ENCODE measurements around the gene TRPM2. TPM values are rescaled to one million over a fixed set of nuclear protein-coding genes. Genes with fewer than 3 reads are reported as not detected.

The TRPM2 gene
- total and polyA plus RNA-seq, 10 of the 15 experiments (the other 5 are each of a cell fraction or from before 2014, with no cell fraction given), result 0.03 to 9.1 (median 2.6) TPM

- BruUV-seq (replicated peaks), result no TSS peak
- no peak overlapping the region for H3K4me2 ChIP-seq (ENCODE audit: control insufficient read depth, insufficient read depth)
- H2AFZ ChIP-seq (ENCODE audit: control insufficient read depth, low read depth, low read length), result no peak overlapping the region
- ChIA-PET CTCF (interaction anchor here (0.5 kb wide), 1 partner anchor 1058 kb away, joined by 3 read pairs; no protein-coding TSS in a partner anchor), SMC1A (ENCODE audit: uncharacterized antibody, unreplicated experiment) (no interaction called here), RAD21 (ENCODE audit: unreplicated experiment) (no interaction called here), POLR2A (no interaction called here)
- H3K9me3 ChIP-seq (replicated peaks; ENCODE audit: control insufficient read depth, insufficient read depth, low read length), result peaks cover 5% of the 10 kb centered on the region; the same call in 1 of the 3 replicates
- no peaks in the 10 kb centered on the region for H3K79me2 ChIP-seq (ENCODE audit: control insufficient read depth, insufficient read depth, low read length)
- FAIRE-seq, result no peak
- no peak for TF ChIP-seq SPI1 (IDR thresholded peaks at IDR 0.05; ENCODE audit: borderline replicate concordance, insufficient read depth, low read depth, low read length)
- no peak for TF ChIP-seq SMAD5 (IDR thresholded peaks at IDR 0.05; ENCODE audit: low read depth)
- no peaks in the 10 kb centered on the region for H3K27me3 ChIP-seq (replicated peaks in 1 of 2; ENCODE audit: control insufficient read depth in 2 of 2, insufficient read depth in 2 of 2, low read length in 1 of 2)
- H4K20me1 ChIP-seq (ENCODE audit: control insufficient read depth, insufficient read depth), result no peaks in the 10 kb centered on the region
- no peaks in the 10 kb centered on the region; a peak in 1 of 4 replicates for H3K36me3 ChIP-seq (ENCODE audit: control insufficient read depth in 2 of 2, insufficient read depth in 2 of 2, low read length in 1 of 2)
- WGBS (ENCODE audit: insufficient coverage, insufficient replicate concordance, low lambda C conversion rate, missing lambda C conversion rate), result 74% methylated on average over 21 of the region's 22 CpGs
- intact Hi-C loops (cut with micrococcal nuclease; ENCODE audit: unreplicated experiment) (no loop called here), in situ Hi-C loops (cut with MboI) (loop anchor here (5.0 kb wide), 1 partner anchor 74 kb away; no protein-coding TSS in a partner anchor)
- H3K4me3 ChIP-seq, result no peak overlapping the region
- no peak overlapping the region for H3K27ac ChIP-seq (ENCODE audit: control insufficient read depth, insufficient read depth)
- ATAC-seq, result no peak
- no peak for DNase-seq (ENCODE audit: low read depth, low spot score)
- peaks cover 3% of the 10 kb centered on the region; the same call in 1 of the 2 replicates for H3K4me1 ChIP-seq (ENCODE audit: control insufficient read depth, insufficient read depth, low read length)
- no peak overlapping the region for H3K9ac ChIP-seq (ENCODE audit: control insufficient read depth, insufficient read depth, low read length)
Observed at GRCh38 chr21:44377922-44378645, 24.7 kb downstream of the TRPM2 start.

- WGBS (ENCODE audit: insufficient coverage, insufficient replicate concordance, low lambda C conversion rate, missing lambda C conversion rate), result 82% methylated on average over 34 of the region's 34 CpGs
- intact Hi-C loops (cut with micrococcal nuclease; ENCODE audit: unreplicated experiment), result no loop called here
- TF ChIP-seq BMI1 (IDR thresholded peaks at IDR 0.05; ENCODE audit: borderline replicate concordance) (no peak), IRF5 (IDR thresholded peaks at IDR 0.05; ENCODE audit: borderline replicate concordance) (no peak), RFX5 (IDR thresholded peaks at IDR 0.05; ENCODE audit: low read depth, low read length) (no peak), SUPT20H (IDR thresholded peaks at IDR 0.05; ENCODE audit: borderline replicate concordance, control insufficient read depth, low read depth, low read length) (no peak), ZBED1 (IDR thresholded peaks at IDR 0.05; ENCODE audit: borderline replicate concordance) (no peak), JUNB (IDR thresholded peaks at IDR 0.05) (no peak), IKZF1 (conservative IDR thresholded peaks at IDR 0.05) (no peak), YY1 (IDR thresholded peaks at IDR 0.05; ENCODE audit: low read depth, low read length) (no peak), FOXK2 (IDR thresholded peaks at IDR 0.05) (no peak), RB1 (IDR thresholded peaks at IDR 0.05; ENCODE audit: borderline replicate concordance) (no peak), SP1 (IDR thresholded peaks at IDR 0.05; ENCODE audit: low read depth, low read length) (no peak), POU2F2 (IDR thresholded peaks at IDR 0.05; ENCODE audit: borderline replicate concordance, low read depth, low read length) (no peak), JUND (IDR thresholded peaks at IDR 0.05; ENCODE audit: low read depth, low read length) (no peak), RELA (IDR thresholded peaks at IDR 0.05; ENCODE audit: borderline replicate concordance, partially characterized antibody) (no peak)
Observed at GRCh38 chr21:44378646-44379514, 25.5 kb downstream of the TRPM2 start.

More at GRCh38 chr21:44378646-44379514, 25.5 kb downstream of the TRPM2 start:
- Histone ChIP-seq H3K9me3 (replicated peaks; ENCODE audit: control insufficient read depth, insufficient read depth, low read length) (peaks cover 6% of the 10 kb centered on the region; the same call in 1 of the 3 replicates), H4K20me1 (ENCODE audit: control insufficient read depth, insufficient read depth) (no peaks in the 10 kb centered on the region), H3K4me1 (ENCODE audit: control insufficient read depth, insufficient read depth, low read length) (peaks cover 3% of the 10 kb centered on the region; the same call in 1 of the 2 replicates), H3K36me3 (ENCODE audit: control insufficient read depth in 2 of 2, insufficient read depth in 2 of 2, low read length in 1 of 2) (no peaks in the 10 kb centered on the region; a peak in 1 of 4 replicates), H3K9ac (ENCODE audit: control insufficient read depth, insufficient read depth, low read length) (no peak overlapping the region), H3K79me2 (ENCODE audit: control insufficient read depth, insufficient read depth, low read length) (no peaks in the 10 kb centered on the region), H3K4me3 (no peak overlapping the region), H3K27me3 (replicated peaks in 1 of 2; ENCODE audit: control insufficient read depth in 2 of 2, insufficient read depth in 2 of 2, low read length in 1 of 2) (no peaks in the 10 kb centered on the region), H3K27ac (ENCODE audit: control insufficient read depth, insufficient read depth) (no peak overlapping the region), H2AFZ (ENCODE audit: control insufficient read depth, low read depth, low read length) (no peak overlapping the region), H3K4me2 (ENCODE audit: control insufficient read depth, insufficient read depth) (no peak overlapping the region)
- ATAC-seq, result no peak
- BruUV-seq (replicated peaks), result no TSS peak
- no peak for FAIRE-seq
- DNase-seq (ENCODE audit: low read depth, low spot score), result no peak
- CTCF ChIA-PET, result interaction anchor here (0.5 kb wide), 1 partner anchor 1057 kb away, joined by 3 read pairs; no protein-coding TSS in a partner anchor
- SMC1A ChIA-PET (ENCODE audit: uncharacterized antibody, unreplicated experiment), result no interaction called here
- RAD21 ChIA-PET (ENCODE audit: unreplicated experiment), result no interaction called here
- POLR2A ChIA-PET, result no interaction called here
- in situ Hi-C loops (cut with MboI), result loop anchor here (5.0 kb wide), 1 partner anchor 73 kb away; no protein-coding TSS in a partner anchor
